ENCODE data around the gene SPIRE1.

SPIRE1 gene

DNA sequence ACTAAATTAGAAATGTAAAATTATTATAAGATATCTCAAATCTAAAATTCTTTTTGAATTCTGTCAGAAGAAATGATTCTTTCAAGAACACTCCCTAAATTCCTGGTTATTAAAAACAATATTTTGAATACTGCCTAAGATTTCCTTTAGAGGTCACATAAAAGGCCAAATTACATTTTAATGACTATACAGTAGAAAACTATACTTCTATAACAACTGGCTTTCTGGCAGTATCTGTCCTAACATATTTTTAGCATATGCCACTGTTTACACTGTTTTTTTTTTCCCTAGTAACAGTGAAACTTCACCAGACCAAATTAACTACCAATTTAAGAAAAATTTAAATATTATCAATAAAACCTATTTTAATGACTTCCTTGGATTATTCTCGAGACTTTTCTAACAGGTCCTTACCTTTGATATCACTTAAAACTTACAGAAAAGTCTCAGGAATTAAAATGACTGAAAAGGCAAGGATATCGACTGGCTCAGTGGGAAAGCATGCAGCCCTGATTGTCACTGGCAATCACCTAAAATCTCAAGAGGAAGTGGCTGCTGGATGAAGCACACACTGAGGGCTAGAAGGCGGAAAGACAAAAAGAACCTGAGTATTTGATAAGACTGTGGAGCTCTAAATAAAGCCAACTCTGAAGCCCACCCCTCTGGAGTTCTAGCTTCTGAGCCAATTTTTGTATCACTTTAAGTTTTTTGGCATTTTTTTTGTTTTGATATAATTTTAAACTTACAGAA lies 59.6 kb downstream of the SPIRE1 start:
- H3K4me1 ChIP-seq (ENCODE audit: control insufficient read depth, insufficient read depth, low read length): no peaks in the 10 kb centered on the region
- no peak overlapping the region for H3K4me3 ChIP-seq (ENCODE audit: low read length in 2 of 2)
- H3K9ac ChIP-seq (ENCODE audit: low read length in 2 of 2): no peak overlapping the region
- H3K9me3 ChIP-seq (ENCODE audit: control insufficient read depth in 2 of 2, low read length in 2 of 2): no peaks in the 10 kb centered on the region
- no peak overlapping the region for H3K27ac ChIP-seq (ENCODE audit: low read length)
- H3K36me3 ChIP-seq (ENCODE audit: control insufficient read depth in 2 of 2, insufficient read depth in 2 of 2, low read length in 2 of 2): no peaks in the 10 kb centered on the region
- H3K27me3 ChIP-seq (ENCODE audit: control insufficient read depth in 1 of 2, insufficient read depth in 2 of 2, low read length in 2 of 2): no peaks in the 10 kb centered on the region

DNA sequence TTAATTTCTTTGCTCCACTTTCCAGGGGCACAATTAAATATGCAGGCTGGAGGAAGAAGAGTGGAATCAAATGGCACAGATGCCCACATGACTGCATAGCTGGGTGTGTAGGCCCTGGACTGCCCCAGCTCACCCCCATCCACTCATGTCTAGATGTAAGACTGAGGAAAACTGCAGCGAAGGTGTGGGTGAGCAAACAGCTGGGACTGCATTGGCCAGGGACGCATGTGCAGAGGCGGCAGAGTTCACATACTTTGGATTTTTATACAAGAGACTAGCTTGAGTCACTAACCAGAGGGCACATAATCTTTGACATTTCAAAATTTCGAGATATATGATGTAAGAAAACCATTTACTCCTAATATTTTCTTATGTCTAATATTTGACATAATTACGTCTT lies 60.1 kb downstream of the SPIRE1 start:
- H3K27ac ChIP-seq (ENCODE audit: low read length): no peak overlapping the region

DNA sequence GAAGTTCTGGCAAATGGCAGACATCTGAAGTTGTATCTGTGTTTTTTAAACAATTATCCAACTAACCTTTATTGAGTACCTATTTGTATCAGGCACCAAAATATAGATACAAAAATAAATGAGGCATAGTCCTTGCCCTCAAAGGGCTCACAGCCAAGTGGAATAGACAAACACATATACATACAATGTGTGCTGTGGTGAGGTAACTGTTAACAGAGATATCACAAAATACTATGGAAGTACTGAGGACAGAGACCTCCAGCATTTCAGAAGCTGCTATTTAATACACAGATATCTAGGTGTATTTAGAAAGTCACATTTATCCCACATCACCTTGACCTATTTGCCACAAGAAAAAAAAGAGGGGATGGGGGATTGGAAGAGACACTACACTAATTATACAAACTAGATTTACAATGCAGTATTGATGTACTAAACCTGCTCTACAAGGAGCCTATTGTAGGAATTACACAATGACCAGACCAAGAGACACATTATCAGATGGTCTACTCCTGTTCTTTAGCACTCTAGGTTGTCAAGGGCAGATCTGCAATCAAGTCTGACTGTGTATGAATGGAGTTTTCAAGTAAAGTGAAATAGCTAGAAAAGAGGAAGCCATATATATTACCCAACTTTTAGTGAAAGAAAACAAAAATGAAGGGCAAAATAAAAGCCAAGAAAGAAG lies 62.2 kb downstream of the SPIRE1 start:
- no peak overlapping the region for H3K4me3 ChIP-seq (ENCODE audit: low read length in 2 of 2)
- H3K27ac ChIP-seq (ENCODE audit: low read length): no peak overlapping the region
- H3K9ac ChIP-seq (ENCODE audit: low read length in 2 of 2): no peak overlapping the region
- no peaks in the 10 kb centered on the region for H3K27me3 ChIP-seq (ENCODE audit: control insufficient read depth in 1 of 2, insufficient read depth in 2 of 2, low read length in 2 of 2)
- no peaks in the 10 kb centered on the region for H3K9me3 ChIP-seq (ENCODE audit: control insufficient read depth in 2 of 2, low read length in 2 of 2)
- no peaks in the 10 kb centered on the region for H3K36me3 ChIP-seq (ENCODE audit: control insufficient read depth in 2 of 2, insufficient read depth in 2 of 2, low read length in 2 of 2)
- no peaks in the 10 kb centered on the region for H3K4me1 ChIP-seq (ENCODE audit: control insufficient read depth, insufficient read depth, low read length)

More for the DNA sequence above, 60.1 kb downstream of the SPIRE1 start:
- no peaks in the 10 kb centered on the region for H3K4me1 ChIP-seq (ENCODE audit: control insufficient read depth, insufficient read depth, low read length)
- no peak overlapping the region for H3K9ac ChIP-seq (ENCODE audit: low read length in 2 of 2)
- H3K9me3 ChIP-seq (ENCODE audit: control insufficient read depth in 2 of 2, low read length in 2 of 2): no peaks in the 10 kb centered on the region
- no peak overlapping the region for H3K4me3 ChIP-seq (ENCODE audit: low read length in 2 of 2)
- H3K36me3 ChIP-seq (ENCODE audit: control insufficient read depth in 2 of 2, insufficient read depth in 2 of 2, low read length in 2 of 2): no peaks in the 10 kb centered on the region
- no peaks in the 10 kb centered on the region for H3K27me3 ChIP-seq (ENCODE audit: control insufficient read depth in 1 of 2, insufficient read depth in 2 of 2, low read length in 2 of 2)

GRCh38 chr18:12593866-12594265 lies 64.0 kb downstream of the SPIRE1 start:
- Histone ChIP-seq H3K4me3 (ENCODE audit: low read length in 2 of 2) (no peak overlapping the region), H3K9me3 (ENCODE audit: control insufficient read depth in 2 of 2, low read length in 2 of 2) (no peaks in the 10 kb centered on the region), H3K27ac (ENCODE audit: low read length) (no peak overlapping the region), H3K36me3 (ENCODE audit: control insufficient read depth in 2 of 2, insufficient read depth in 2 of 2, low read length in 2 of 2) (no peaks in the 10 kb centered on the region), H3K27me3 (ENCODE audit: control insufficient read depth in 1 of 2, insufficient read depth in 2 of 2, low read length in 2 of 2) (no peaks in the 10 kb centered on the region), H3K4me1 (ENCODE audit: control insufficient read depth, insufficient read depth, low read length) (no peaks in the 10 kb centered on the region), H3K9ac (ENCODE audit: low read length in 2 of 2) (no peak overlapping the region)

GRCh38 chr18:12592597-12593127 lies 65.2 kb downstream of the SPIRE1 start:
- Histone ChIP-seq H3K27ac (ENCODE audit: low read length) (no peak overlapping the region), H3K27me3 (ENCODE audit: control insufficient read depth in 1 of 2, insufficient read depth in 2 of 2, low read length in 2 of 2) (no peaks in the 10 kb centered on the region), H3K9me3 (ENCODE audit: control insufficient read depth in 2 of 2, low read length in 2 of 2) (no peaks in the 10 kb centered on the region), H3K4me3 (ENCODE audit: low read length in 2 of 2) (no peak overlapping the region), H3K9ac (ENCODE audit: low read length in 2 of 2) (no peak overlapping the region), H3K4me1 (ENCODE audit: control insufficient read depth, insufficient read depth, low read length) (no peaks in the 10 kb centered on the region), H3K36me3 (ENCODE audit: control insufficient read depth in 2 of 2, insufficient read depth in 2 of 2, low read length in 2 of 2) (no peaks in the 10 kb centered on the region)

DNA sequence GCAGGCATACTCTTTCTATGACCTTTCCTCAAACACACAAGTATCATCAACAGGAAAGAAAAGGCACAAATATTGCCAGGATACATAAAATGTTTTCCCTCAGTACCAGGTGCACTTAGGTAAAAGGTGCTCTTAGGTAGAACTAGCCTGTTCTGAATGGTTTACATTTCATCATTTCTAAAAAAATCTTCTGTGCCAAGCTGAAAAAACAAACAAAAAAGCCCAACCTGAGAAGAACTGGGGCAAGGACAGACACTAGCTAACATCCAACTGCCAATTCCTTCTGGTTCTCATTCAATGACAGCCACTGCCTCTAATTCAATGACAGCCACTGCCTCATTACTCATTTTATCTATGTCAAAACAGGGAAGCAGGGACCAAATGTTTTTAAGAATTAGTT lies 68.5 kb downstream of the SPIRE1 start:
- no peak overlapping the region for H3K27ac ChIP-seq (ENCODE audit: low read length)
- no peak overlapping the region for H3K9ac ChIP-seq (ENCODE audit: low read length in 2 of 2)
- no peaks in the 10 kb centered on the region for H3K36me3 ChIP-seq (ENCODE audit: control insufficient read depth in 2 of 2, insufficient read depth in 2 of 2, low read length in 2 of 2)
- no peak overlapping the region for H3K4me3 ChIP-seq (ENCODE audit: low read length in 2 of 2)
- no peaks in the 10 kb centered on the region for H3K4me1 ChIP-seq (ENCODE audit: control insufficient read depth, insufficient read depth, low read length)
- no peaks in the 10 kb centered on the region for H3K9me3 ChIP-seq (ENCODE audit: control insufficient read depth in 2 of 2, low read length in 2 of 2)
- H3K27me3 ChIP-seq (ENCODE audit: control insufficient read depth in 1 of 2, insufficient read depth in 2 of 2, low read length in 2 of 2): no peaks in the 10 kb centered on the region

GRCh38 chr18:12586956-12587355 lies 71.0 kb downstream of the SPIRE1 start:
- no peaks in the 10 kb centered on the region for H3K4me1 ChIP-seq (ENCODE audit: control insufficient read depth, insufficient read depth, low read length)
- no peaks in the 10 kb centered on the region for H3K27me3 ChIP-seq (ENCODE audit: control insufficient read depth in 1 of 2, insufficient read depth in 2 of 2, low read length in 2 of 2)
- no peaks in the 10 kb centered on the region for H3K9me3 ChIP-seq (ENCODE audit: control insufficient read depth in 2 of 2, low read length in 2 of 2)
- H3K27ac ChIP-seq (ENCODE audit: low read length): no peak overlapping the region
- no peak overlapping the region for H3K9ac ChIP-seq (ENCODE audit: low read length in 2 of 2)
- H3K36me3 ChIP-seq (ENCODE audit: control insufficient read depth in 2 of 2, insufficient read depth in 2 of 2, low read length in 2 of 2): no peaks in the 10 kb centered on the region
- no peak overlapping the region for H3K4me3 ChIP-seq (ENCODE audit: low read length in 2 of 2)

DNA sequence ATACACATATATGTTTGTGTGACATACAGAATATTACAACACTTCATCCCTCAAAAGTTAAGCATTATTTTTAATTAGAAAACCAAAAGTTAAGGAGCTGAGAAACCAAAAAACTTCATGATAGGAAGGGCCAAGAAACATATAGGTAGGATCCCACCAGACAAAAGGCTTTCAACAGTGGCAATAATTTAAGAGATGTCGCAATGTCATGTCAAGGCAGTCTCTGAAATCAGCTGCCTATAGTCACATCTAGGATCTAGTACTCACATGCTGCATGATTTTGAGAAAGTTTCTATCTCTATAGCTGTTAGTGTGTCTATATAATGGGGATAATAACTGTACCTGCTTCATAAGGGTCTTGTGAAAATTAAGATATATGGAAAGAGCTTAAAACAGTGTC lies 72.7 kb downstream of the SPIRE1 start:
- Histone ChIP-seq H3K27me3 (ENCODE audit: control insufficient read depth in 1 of 2, insufficient read depth in 2 of 2, low read length in 2 of 2) (no peaks in the 10 kb centered on the region), H3K4me1 (ENCODE audit: control insufficient read depth, insufficient read depth, low read length) (no peaks in the 10 kb centered on the region), H3K36me3 (ENCODE audit: control insufficient read depth in 2 of 2, insufficient read depth in 2 of 2, low read length in 2 of 2) (no peaks in the 10 kb centered on the region), H3K4me3 (ENCODE audit: low read length in 2 of 2) (no peak overlapping the region), H3K9ac (ENCODE audit: low read length in 2 of 2) (no peak overlapping the region), H3K9me3 (ENCODE audit: control insufficient read depth in 2 of 2, low read length in 2 of 2) (no peaks in the 10 kb centered on the region), H3K27ac (ENCODE audit: low read length) (no peak overlapping the region)

DNA sequence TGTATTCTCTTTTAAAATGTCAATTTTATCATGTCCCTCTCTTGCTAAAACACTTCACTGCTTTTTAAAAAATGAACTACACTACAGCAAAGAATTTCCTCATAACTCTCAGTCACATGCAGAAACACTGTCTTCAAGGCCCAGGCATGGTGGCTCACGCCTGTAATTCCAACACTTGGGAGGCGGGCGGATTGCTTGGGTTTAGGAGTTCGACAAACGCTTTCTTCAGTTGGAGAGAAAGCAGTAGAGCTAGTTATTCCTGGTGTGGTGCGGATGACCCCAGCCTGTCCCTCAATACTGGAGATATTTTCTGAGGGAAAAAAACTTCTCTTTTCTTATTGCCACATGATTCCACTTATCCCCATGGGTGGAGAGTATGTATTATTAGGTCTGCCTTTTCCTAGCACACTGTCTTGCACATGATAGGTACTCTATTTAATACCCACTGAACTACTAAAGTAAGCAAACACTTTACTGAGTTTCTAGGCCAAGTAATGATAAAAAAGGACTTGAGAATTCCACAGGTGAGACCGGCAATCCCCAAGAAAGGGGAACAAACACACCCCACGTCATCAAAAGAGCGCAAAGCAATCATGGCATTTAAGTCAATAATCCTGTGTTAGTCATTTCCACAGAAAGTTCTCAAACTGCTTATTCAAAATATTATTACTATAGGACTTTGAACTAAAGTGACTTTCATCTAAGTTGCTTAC lies 77.1 kb downstream of the SPIRE1 start:
- no peaks in the 10 kb centered on the region for H3K9me3 ChIP-seq (ENCODE audit: control insufficient read depth in 2 of 2, low read length in 2 of 2)
- H3K27ac ChIP-seq (ENCODE audit: low read length): no peak overlapping the region
- no peaks in the 10 kb centered on the region for H3K4me1 ChIP-seq (ENCODE audit: control insufficient read depth, insufficient read depth, low read length)

GRCh38 chr18:12579775-12580174 lies 78.1 kb downstream of the SPIRE1 start:
- no peak overlapping the region for H3K9ac ChIP-seq (ENCODE audit: low read length in 2 of 2)
- no peaks in the 10 kb centered on the region for H3K36me3 ChIP-seq (ENCODE audit: control insufficient read depth in 2 of 2, insufficient read depth in 2 of 2, low read length in 2 of 2)
- H3K9me3 ChIP-seq (ENCODE audit: control insufficient read depth in 2 of 2, low read length in 2 of 2): no peaks in the 10 kb centered on the region
- H3K27me3 ChIP-seq (ENCODE audit: control insufficient read depth in 1 of 2, insufficient read depth in 2 of 2, low read length in 2 of 2): no peaks in the 10 kb centered on the region
- H3K27ac ChIP-seq (ENCODE audit: low read length): no peak overlapping the region
- no peak overlapping the region for H3K4me3 ChIP-seq (ENCODE audit: low read length in 2 of 2)
- no peaks in the 10 kb centered on the region for H3K4me1 ChIP-seq (ENCODE audit: control insufficient read depth, insufficient read depth, low read length)

More for the DNA sequence above, 77.1 kb downstream of the SPIRE1 start:
- Histone ChIP-seq H3K27me3 (ENCODE audit: control insufficient read depth in 1 of 2, insufficient read depth in 2 of 2, low read length in 2 of 2) (no peaks in the 10 kb centered on the region), H3K9ac (ENCODE audit: low read length in 2 of 2) (no peak overlapping the region), H3K36me3 (ENCODE audit: control insufficient read depth in 2 of 2, insufficient read depth in 2 of 2, low read length in 2 of 2) (no peaks in the 10 kb centered on the region), H3K4me3 (ENCODE audit: low read length in 2 of 2) (no peak overlapping the region)

All from stomach smooth muscle (tissue), 2 donors.